Retinal pigment epithelial cell (primary cell): ENCODE data around the gene CORIN.

Experiments
- DNase-seq: peaks from one replicate; pipeline ENCODE4 v3.0.0-alpha.2; 2010; ENCODE audit warnings: low read depth
- H3K4me3 ChIP-seq: 2 replicates; pipeline ENCODE4 v1.5.1; 2011; ENCODE audit warnings: mild to moderate bottlenecking, low read length, control low read depth, moderate library complexity
- TF ChIP-seq, protein P1 (sequence below): conservative IDR thresholded peaks from 2 replicates; pipeline ENCODE4 v1.5.1; 2011; ENCODE audit warnings: low read depth, low read length, control low read depth, inconsistent platforms

CORIN gene

DNA sequence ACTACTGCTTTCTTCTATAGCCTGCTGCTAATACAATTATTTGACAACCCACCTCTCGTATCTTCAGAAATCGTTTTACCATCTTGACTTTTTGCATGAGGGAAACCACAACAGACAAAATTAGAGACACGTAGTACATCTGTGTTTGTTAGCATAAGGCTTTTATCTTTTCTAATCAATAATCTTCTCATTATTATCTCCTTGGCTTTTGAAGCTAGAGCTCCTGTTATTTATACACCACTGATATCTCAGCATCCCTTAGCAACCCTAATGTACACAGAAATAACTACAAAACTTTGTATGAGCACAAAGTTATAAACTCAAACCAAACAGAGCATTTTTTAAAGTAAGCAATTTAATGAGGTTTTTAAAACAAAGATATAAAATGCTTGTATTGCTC, 39.7 kb downstream of the CORIN start:
- no peak overlapping the region for H3K4me3 ChIP-seq
- TF ChIP-seq, protein P1, sequence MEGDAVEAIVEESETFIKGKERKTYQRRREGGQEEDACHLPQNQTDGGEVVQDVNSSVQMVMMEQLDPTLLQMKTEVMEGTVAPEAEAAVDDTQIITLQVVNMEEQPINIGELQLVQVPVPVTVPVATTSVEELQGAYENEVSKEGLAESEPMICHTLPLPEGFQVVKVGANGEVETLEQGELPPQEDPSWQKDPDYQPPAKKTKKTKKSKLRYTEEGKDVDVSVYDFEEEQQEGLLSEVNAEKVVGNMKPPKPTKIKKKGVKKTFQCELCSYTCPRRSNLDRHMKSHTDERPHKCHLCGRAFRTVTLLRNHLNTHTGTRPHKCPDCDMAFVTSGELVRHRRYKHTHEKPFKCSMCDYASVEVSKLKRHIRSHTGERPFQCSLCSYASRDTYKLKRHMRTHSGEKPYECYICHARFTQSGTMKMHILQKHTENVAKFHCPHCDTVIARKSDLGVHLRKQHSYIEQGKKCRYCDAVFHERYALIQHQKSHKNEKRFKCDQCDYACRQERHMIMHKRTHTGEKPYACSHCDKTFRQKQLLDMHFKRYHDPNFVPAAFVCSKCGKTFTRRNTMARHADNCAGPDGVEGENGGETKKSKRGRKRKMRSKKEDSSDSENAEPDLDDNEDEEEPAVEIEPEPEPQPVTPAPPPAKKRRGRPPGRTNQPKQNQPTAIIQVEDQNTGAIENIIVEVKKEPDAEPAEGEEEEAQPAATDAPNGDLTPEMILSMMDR = no peak
- no peak for DNase-seq

DNA sequence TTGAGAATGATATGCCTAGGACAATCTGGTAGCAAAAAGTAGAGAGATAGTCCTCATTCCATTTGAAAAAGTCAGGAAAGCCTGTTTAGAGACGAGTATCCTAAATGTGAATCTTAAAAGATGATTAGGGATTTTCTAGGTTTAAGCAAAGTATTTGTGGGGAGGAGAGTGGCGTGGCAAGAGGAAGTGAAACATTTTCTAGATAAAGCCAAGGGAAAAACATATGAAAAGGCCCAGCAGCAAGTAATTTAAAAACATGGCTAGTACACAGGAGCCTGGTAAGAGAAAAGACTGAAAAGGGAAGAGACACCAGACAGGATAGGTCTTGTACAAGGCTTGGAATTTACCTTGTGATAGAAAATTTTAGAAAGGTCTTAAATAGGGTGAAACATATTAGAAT, 45.9 kb downstream of the CORIN start:
- TF ChIP-seq, protein P1 = no peak
- no peak overlapping the region for H3K4me3 ChIP-seq
- DNase-seq = no peak

DNA sequence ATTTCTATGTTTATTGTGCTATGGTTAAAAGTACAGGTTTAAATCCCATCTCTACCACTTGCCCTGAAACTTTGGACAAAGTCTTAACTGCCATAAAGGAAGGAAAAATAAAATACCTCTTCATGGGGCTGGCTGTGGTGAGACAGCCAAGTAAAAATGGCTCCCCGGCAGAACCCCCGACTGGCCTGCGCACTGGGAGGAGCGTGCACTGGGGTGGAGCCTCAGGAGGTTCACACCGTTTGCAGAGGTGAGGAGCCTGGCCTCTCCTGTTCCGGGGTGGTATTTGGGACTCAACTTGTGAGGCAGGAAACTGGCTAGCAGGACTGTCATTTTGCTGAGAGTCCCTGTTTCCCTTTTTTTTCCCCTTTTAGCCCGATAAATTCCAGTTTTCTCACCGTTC, 47.8 kb downstream of the CORIN start:
- no peak for DNase-seq
- no peak overlapping the region for H3K4me3 ChIP-seq
- TF ChIP-seq, protein P1 = no peak

DNA sequence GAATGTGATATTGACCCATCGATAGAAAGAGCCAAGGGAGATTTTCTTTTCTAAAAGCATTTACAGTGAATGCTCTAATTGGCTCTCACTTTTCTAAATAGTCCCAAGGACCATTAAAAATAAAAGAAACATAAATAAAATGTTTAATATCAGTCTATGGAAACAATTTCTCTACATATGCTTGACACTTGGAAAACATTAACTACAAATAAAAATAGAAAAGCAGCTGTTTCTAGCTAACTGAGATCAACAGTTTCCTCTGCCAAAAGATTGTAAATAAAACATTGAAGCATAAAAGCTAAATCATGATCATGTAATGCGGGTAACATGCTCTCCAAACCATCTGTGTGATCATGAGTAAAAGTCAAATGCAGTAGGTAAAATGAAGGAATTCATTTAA, 49.7 kb downstream of the CORIN start:
- TF ChIP-seq, protein P1 = no peak
- DNase-seq = no peak

DNA sequence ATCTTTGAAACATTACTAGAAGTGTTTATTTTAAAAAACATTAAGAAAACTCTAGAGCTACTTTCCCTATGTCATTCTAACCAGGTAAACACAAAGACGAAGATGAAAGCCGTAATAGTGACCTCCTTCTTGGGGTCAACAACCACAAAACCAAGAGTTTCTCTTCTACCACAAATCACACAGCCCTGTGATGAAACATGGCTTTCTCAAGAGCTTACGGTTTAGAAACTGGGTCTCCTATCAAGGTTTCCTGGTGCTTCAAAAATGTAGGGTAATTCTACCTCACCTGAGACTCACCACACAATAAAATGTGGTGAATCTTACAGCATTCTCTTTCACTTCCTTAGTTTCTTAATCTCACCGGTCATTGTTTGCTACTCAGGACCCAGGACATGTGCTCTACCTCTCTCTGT, 50.9 kb downstream of the CORIN start:
- no peak overlapping the region for H3K4me3 ChIP-seq
- TF ChIP-seq, protein P1 = no peak
- no peak for DNase-seq

More for the DNA sequence above, 49.7 kb downstream of the CORIN start:
- no peak overlapping the region for H3K4me3 ChIP-seq

DNA sequence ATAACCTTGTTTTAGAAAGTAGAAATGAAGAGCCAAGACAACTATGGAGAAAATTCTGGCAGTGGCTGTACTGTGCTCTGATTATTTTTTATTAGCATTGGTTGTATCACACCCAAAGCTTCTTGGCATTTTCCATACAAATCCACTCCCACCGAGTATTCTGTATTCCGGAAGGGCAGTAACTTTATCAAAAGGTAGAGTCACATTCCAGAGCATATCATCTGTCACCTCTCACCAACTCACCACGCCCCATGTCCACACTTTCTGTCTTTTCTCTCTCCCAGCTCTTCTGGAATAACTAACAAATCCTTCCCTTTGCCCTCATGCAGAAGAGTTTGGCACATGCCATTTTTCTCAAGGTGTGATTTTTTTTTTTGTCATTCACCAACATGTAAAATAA, 52.7 kb downstream of the CORIN start:
- no peak for DNase-seq
- TF ChIP-seq, protein P1 = no peak
- no peak overlapping the region for H3K4me3 ChIP-seq

DNA sequence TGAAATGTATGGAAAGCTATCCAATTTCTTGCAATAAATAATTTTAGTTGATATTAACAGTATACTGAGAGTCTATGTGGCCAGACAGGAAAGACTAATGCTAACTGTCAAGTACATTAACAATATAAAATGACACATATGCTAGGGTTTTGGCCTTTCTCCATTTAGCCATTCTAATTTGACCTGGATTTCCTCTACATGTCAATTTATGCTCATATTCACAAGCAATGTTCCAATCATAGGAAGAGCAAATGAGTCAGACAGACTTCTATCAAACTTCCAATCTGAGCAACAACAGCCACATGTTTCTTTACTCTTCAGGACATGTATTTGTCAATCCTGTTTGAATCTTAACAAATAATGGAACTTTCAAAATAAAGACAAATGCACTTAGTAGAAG, 53.6 kb downstream of the CORIN start:
- no peak overlapping the region for H3K4me3 ChIP-seq
- no peak for DNase-seq
- TF ChIP-seq, protein P1 = no peak
